GM18511 (cell line): Measurements from ENCODE around the gene MCUR1.
"Not testable (repeated sequence)": the region's sequence is repeated elsewhere in the genome, so short reads cannot be mapped to it uniquely, and the experiment has no call there.

Source experiments
- ATAC-seq: cut with Tn5 transposase; IDR thresholded peaks from one replicate; pipeline ENCODE4 v1.9.1; 2021; ENCODE audit warnings: mild to moderate bottlenecking, moderate library complexity; ENCODE audit not compliant: unreplicated experiment

The MCUR1 gene

GRCh38 chr6:13814176-13814937, at the start of gene MCUR1:
MCUR1 (minus strand) TSS chr6:13814557; CDS start chr6:13814429, 128 bp downstream.
- peak; percentile 86 for ATAC-seq

GRCh38 chr6:13863699-13864155, 49.4 kb upstream of the MCUR1 start:
- no peak for ATAC-seq

GRCh38 chr6:13860556-13861185, 46.3 kb upstream of the MCUR1 start:
- not testable (repeated sequence) for ATAC-seq

GRCh38 chr6:13859871-13860555, 45.7 kb upstream of the MCUR1 start:
- no peak for ATAC-seq

DNA sequence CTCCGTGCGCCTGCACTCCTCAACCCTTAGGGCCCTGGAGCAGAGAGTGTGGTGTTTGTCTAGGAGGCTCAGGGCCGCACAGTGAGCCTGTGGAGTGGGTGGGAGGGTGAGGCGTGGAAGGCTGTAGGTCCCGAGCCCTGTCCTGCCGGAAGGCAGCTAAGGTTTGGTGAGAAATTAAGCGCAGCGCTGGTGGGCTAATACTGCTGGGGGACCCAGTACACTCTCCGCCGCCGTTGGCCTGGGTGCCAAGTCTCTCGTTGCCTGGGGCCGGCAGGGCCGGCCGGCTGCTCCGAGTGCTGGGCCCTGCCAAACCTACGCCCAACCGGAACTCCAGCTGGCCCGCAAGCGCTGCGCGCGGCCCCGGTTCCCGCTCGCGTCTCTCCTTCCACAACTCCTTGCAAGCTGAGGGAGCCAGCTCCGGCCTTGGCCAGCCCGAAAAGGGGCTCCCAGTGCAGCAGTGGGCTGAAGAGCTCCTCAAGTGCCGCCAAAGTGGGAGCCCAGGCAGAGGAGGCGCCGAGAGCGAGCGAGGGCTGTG, 40.4 kb upstream of the MCUR1 start:
- no peak for ATAC-seq

DNA sequence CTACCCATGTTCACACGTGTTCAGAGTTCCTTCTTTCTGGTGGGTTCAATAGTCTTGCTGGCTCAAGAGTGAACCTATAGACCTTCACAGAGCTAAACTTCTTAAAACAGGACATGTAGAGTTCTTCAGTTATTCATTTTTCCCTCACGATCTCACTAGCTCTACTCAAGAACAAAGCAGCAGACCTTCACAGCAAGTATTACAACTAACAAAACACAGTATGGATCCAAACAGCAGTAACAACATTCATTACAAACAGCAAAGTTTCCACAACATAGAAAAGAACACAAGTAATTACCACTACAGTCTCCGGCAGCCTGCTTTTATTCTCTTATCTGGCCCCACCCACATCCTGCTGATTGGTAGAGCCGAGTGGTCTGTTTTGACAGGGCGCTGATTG, 39.5 kb upstream of the MCUR1 start:
- no peak for ATAC-seq

DNA sequence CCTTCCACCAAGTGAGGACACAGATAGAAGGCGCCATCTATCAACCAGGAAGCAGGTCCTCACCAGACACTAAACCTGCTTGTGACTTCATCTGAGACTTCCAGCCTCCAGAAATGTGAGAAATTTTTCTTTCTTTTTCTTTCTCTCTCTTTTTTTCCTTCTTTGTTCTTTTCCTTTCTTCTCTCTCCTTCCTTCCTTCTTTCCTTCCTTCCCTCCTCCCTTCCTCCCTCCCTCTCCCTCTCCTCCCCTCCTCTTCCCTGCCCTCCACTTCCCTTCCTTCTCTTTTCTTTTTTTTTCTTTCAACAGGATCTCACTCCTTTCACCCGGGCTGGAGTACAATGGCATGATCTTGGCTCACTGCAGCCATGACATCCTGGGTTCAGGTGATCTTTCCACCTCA, 37.4 kb upstream of the MCUR1 start:
- ATAC-seq, result no peak

- ATAC-seq, result no peak
Observed at GRCh38 chr6:13851330-13851729, 37.0 kb upstream of the MCUR1 start.

DNA sequence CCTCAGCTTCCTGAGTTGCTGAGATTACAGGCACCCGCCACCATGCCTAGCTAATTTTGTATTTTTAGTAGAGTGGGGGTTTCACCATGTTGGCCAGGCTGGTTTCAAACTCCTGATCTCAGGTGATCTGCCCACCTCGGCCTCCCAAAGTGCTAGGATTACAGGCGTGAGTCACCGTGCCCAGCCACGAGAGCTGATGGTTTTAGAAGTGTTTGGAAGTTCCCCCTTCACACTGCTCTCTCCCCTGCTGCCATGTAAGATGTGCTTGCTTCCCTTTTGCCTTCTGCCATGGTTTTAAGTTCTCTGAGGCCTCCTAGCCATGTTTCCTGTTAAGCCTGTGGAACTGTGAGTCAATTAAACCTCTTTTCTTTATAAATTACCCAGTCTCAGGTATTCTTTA, 36.3 kb upstream of the MCUR1 start:
- ATAC-seq, result not testable (repeated sequence)

GRCh38 chr6:13848522-13849150, 34.3 kb upstream of the MCUR1 start:
- ATAC-seq, result no peak

DNA sequence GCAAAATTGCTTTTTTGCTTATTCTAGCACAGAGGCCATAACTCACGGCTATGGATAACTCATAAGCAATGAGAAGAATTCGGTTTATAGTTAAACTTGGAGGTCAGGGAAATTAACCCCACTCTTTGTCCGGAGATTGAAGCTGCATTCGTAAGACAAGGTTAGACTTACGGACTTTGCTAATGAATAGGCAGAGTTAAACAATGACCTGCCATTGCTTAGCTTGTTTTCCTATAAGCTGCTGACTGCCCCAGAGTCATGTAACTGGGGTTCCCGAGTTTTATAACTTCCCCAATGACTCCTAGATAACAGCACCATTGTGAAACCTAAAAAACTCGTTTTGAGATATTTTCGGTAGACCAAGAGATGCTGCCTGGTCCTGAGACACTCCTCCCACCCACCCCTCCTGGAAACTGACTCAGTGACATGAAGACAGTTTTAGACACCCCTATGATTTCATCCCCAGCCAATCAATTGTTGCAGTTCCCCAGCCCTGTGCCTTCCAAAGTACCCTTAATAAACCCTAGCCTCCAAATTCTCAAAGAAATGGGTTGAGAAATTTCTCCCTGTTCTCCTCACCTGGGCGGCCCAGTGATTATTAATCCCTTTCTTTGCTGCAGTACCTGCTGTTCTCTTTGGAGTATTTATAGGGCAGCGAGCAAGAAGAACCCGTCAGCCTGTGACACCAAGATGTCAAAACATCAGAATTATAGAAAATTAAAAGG, 33.1 kb upstream of the MCUR1 start:
- no peak for ATAC-seq

DNA sequence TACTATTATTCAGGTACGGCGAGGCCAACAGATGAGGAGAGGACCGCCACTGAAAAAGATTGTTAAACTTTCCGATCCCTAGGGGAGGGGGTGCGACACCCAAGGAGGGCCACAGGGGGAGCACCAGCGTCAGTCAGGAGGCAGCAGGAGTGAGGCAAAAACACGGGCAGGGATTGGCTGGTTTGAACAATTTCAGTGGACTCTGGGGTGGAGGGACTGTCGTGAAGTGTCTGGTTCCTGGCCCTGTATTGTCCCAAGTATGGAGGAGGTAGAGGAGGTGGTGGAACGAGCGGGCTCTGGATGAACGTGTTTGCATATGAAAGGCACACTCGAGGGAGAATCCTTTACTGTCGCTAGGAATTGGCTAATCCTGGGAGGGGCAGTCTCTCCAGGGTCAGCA, 32.5 kb upstream of the MCUR1 start:
- no peak for ATAC-seq

DNA sequence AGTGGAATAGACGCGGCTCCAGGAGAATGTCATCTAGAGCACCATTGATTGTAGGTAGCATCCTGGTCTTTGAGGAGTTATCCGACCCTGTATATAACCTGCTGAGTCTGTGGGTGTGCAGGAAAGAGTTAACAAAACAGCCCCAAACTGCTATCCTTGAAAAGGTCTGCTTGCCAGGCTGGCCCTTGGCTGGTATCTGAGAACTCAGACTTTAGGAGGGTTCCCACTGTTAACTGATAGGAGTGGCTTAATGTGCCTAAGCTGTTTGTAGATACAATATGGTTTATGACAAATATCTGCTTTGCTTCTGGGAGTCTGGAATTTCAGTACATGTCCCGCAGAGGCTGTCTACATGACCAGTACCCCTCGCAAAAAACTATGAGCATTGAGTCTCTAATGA, 27.6 kb upstream of the MCUR1 start:
- no peak for ATAC-seq

- ATAC-seq, result no peak
Observed at GRCh38 chr6:13838616-13839015, 24.3 kb upstream of the MCUR1 start.

DNA sequence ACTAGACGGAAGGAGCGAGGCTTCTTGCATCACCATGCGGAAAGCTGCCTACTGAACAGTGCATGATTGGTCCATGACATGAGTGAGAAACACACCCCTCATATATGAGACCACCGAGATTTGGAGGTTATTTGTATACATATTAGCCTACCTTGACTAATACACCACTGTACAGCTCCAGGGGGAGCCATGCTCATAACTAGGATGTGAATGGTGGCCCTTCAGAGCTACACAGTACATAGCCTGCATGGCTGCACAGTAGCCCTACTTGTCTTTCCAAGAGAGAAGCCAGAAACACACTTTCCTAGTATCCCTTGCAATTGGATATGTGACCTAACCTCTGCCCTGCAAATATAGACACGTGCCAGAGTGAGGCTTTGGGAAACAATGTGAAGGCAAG, 21.8 kb upstream of the MCUR1 start:
- ATAC-seq, result no peak

DNA sequence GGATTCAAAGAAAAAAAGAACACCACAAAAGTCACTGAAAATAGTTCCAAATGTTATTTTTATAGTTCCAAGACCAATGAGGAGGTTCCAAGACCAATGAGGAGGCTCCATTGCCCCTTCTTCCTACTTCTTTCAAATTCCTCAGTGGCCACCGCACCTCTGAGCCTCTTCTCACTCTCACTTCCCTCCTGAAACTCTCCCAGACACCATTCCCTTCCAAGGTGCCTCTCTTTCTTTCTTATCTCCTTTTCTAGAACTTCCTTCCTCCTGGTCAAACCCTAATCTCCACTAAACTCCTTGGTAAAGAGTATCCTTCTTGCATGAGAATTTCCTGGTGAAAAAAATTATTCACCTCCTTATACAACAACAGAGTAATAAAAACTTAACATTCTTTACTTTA, 20.4 kb upstream of the MCUR1 start:
- no peak for ATAC-seq

DNA sequence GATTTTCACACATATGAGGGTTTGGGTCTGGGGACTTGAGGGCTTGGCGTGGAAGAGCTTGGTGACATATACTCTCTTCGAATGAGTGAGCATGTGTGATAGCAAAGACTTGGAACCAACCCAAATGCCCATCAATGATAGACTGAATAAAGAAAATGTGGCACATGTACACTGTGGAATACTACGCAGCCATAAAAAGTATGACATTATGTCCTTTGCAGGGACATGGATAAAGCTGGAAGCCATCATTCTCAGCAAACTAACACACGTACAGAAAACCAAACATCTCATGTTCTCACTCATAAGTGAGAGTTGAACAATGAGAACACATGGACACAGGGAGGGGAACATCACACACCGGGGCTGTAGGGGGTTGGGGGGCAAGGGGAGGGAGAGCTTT, 19.7 kb upstream of the MCUR1 start:
- not testable (repeated sequence) for ATAC-seq

DNA sequence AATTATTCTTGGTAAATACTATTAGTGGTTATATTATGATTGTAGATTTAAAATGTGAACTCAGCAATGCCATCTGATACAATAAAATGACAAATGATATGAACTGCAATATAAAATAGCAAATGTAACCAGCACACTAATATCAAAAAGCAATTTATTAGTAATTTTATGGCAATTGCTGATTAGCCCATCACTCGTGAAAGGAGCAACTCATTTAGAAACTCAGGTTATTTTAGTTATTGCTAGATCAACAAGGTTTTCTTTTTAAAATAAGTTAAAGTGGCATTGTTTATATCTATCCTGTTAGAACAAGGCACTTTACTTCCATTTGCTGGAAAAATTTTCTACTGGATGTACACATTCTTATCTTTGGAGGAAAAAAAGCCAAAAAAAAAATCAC, 18.4 kb upstream of the MCUR1 start:
- no peak for ATAC-seq

- ATAC-seq, result peak; percentile 46
Observed at GRCh38 chr6:13831615-13832014, 17.3 kb upstream of the MCUR1 start.

- no peak for ATAC-seq
Observed at GRCh38 chr6:13830803-13831202, 16.4 kb upstream of the MCUR1 start.

DNA sequence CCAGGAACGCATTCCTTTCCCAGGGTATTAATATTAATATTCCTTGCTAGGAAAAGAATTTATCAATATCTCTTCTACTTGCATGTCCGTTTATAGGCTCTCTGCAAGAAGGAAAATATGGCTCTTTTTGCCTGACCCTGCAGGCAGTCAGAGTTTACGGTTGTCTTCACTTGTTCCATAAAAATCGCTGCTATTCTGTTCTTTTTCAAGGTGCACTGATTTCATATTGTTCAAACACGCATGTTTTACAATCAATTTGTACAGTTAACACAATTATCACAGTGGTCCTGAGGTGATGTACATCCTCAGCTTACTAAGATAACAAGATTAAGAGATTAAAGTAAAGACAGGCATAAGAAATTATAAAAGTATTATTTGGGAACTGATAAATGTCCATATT, 15.1 kb upstream of the MCUR1 start:
- not testable (repeated sequence) for ATAC-seq
